ENCODE results near the gene SPNS2. TPM values are rescaled to one million over a fixed set of nuclear protein-coding genes. Genes with fewer than 3 reads are reported as not detected.

The SPNS2 gene
- total RNA-seq, 4 donors from 2014 or later, result 25.1 to 76.3 (median 49.6) TPM

- WGBS, result 0% methylated on average over 36 of the region's 53 CpGs
- Histone ChIP-seq H3K4me3 (peak overlapping the region; percentile 50), H3K27ac (peak overlapping the region; percentile 55), H3K4me1 (peaks cover 21% of the 10 kb centered on the region), H3K36me3 (no peaks in the 10 kb centered on the region), H3K27me3 (peaks cover 51% of the 10 kb centered on the region), H3K9me3 (no peaks in the 10 kb centered on the region)
- TF ChIP-seq POLR2AphosphoS5 (IDR thresholded peaks at IDR 0.05) (no peak), POLR2A (IDR thresholded peaks at IDR 0.05) (no peak), EP300 (IDR thresholded peaks at IDR 0.05) (no peak)
- TF ChIP-seq, protein P1, sequence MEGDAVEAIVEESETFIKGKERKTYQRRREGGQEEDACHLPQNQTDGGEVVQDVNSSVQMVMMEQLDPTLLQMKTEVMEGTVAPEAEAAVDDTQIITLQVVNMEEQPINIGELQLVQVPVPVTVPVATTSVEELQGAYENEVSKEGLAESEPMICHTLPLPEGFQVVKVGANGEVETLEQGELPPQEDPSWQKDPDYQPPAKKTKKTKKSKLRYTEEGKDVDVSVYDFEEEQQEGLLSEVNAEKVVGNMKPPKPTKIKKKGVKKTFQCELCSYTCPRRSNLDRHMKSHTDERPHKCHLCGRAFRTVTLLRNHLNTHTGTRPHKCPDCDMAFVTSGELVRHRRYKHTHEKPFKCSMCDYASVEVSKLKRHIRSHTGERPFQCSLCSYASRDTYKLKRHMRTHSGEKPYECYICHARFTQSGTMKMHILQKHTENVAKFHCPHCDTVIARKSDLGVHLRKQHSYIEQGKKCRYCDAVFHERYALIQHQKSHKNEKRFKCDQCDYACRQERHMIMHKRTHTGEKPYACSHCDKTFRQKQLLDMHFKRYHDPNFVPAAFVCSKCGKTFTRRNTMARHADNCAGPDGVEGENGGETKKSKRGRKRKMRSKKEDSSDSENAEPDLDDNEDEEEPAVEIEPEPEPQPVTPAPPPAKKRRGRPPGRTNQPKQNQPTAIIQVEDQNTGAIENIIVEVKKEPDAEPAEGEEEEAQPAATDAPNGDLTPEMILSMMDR (IDR thresholded peaks at IDR 0.05), result no peak
- DNase-seq (ENCODE audit: low spot score in 2 of 2), result no peak
Observed at GRCh38 chr17:4499431-4500190, 930 bp downstream of the SPNS2 start.

- Histone ChIP-seq H3K9me3 (no peaks in the 10 kb centered on the region), H3K27me3 (peaks cover 51% of the 10 kb centered on the region), H3K36me3 (no peaks in the 10 kb centered on the region), H3K4me1 (peaks cover 21% of the 10 kb centered on the region), H3K4me3 (peak overlapping the region; percentile 50), H3K27ac (no peak overlapping the region)
- 14% methylated on average over 6 of the region's 7 CpGs for WGBS
- no peak for DNase-seq (ENCODE audit: low spot score in 2 of 2)
- TF ChIP-seq EP300 (IDR thresholded peaks at IDR 0.05) (no peak), POLR2A (IDR thresholded peaks at IDR 0.05) (no peak), POLR2AphosphoS5 (IDR thresholded peaks at IDR 0.05) (no peak)
- TF ChIP-seq, protein P1 (IDR thresholded peaks at IDR 0.05), result no peak
Observed at GRCh38 chr17:4500191-4500571, 1.5 kb downstream of the SPNS2 start.

GRCh38 chr17:4501295-4501949, 2.7 kb downstream of the SPNS2 start:
- no peak for TF ChIP-seq POLR2A (IDR thresholded peaks at IDR 0.05)
- H3K27me3 ChIP-seq, result peaks cover 51% of the 10 kb centered on the region
- H3K27ac ChIP-seq, result no peak overlapping the region
- no peaks in the 10 kb centered on the region for H3K36me3 ChIP-seq
- no peak for DNase-seq (ENCODE audit: low spot score in 2 of 2)
- H3K4me1 ChIP-seq, result peaks cover 25% of the 10 kb centered on the region
- H3K4me3 ChIP-seq, result peak overlapping the region; percentile 50
- 30% methylated on average over 3 of the region's 3 CpGs for WGBS
- H3K9me3 ChIP-seq, result no peaks in the 10 kb centered on the region

DNA sequence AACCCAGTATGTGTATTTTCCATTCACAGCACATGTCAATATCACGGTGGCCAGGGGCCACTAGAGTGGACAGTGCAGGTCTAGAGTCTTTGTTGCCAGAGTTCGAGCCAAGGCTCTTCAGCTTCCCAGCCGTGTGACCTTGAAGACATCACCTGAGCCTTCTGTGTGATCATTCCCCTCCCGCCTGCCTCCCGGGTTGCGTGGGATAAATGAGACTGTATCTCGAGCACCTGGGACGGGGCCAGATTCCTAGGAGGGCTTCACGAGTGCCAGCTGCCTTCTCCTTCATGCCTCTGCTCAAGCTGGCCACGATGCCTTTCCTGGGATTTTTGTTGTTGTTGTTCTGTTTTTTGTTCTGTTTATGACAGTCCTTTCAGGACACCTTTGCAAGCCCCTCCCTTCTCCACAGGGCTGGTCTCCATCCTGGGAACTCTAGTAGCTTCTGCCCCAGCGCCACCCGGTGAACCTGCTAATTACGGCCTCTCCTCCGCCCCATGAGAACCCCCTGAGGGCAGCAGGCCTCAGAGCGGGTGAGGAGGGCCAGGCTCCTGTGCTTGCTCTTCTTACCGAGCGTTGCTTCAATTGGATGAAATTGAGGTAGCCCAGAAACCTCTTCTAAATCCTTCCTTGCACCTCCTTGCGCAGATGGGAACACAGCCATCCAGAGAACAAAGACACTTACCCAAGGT, 3.9 kb downstream of the SPNS2 start:
- no peak overlapping the region for H3K4me3 ChIP-seq
- H3K27ac ChIP-seq, result no peak overlapping the region
- TF ChIP-seq POLR2A (IDR thresholded peaks at IDR 0.05) (no peak), POLR2AphosphoS5 (IDR thresholded peaks at IDR 0.05) (no peak), EP300 (IDR thresholded peaks at IDR 0.05) (no peak)
- TF ChIP-seq, protein P1 (IDR thresholded peaks at IDR 0.05), result no peak
- 57% methylated on average over 18 of the region's 18 CpGs for WGBS
- DNase-seq (ENCODE audit: low spot score in 2 of 2), result no peak
- no peaks in the 10 kb centered on the region for H3K36me3 ChIP-seq
- H3K27me3 ChIP-seq, result peaks cover 48% of the 10 kb centered on the region
- peaks cover 30% of the 10 kb centered on the region for H3K4me1 ChIP-seq
- no peaks in the 10 kb centered on the region for H3K9me3 ChIP-seq

DNA sequence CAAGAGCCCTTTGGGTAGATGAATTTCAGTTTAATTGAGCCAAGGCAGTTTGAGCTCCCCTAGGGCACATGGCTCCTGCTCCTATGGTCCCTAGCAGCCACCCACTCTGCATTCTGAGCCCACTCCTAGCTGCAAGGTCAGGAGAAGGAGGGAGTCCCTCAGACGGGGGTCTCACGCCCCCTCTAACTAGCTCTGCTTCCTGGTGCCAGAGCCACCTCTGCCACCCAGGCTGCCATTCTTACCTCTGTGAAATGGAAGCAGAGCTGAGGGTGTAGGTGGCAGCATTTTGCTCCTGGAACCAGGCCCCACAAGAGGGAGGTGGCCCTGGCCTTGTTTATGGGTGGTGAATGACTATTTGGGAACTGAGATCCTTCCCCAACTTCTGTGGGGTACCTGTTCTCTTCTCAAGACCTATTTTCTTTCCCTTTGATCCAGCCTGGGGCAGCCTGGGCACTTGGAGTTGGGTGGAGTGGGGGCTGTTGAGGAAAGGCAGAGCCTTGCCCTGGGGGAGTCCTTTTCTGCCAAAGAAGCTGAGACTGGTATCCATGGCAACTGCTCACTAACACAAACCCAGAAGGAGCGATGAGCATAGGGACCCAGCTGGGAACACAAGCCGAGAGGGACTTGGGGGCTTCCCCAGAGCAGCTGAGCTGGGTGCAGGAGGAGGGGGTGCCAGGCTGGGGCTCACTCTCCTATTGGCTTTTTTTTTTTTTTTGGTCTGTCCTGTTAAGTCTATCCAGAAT, 4.8 kb downstream of the SPNS2 start:
- Histone ChIP-seq H3K27me3 (peaks cover 40% of the 10 kb centered on the region), H3K27ac (no peak overlapping the region), H3K9me3 (no peaks in the 10 kb centered on the region), H3K36me3 (no peaks in the 10 kb centered on the region), H3K4me3 (no peak overlapping the region), H3K4me1 (peaks cover 26% of the 10 kb centered on the region)
- no peak for DNase-seq (ENCODE audit: low spot score in 2 of 2)
- TF ChIP-seq POLR2A (IDR thresholded peaks at IDR 0.05) (no peak), POLR2AphosphoS5 (IDR thresholded peaks at IDR 0.05) (no peak), EP300 (IDR thresholded peaks at IDR 0.05) (no peak)
- TF ChIP-seq, protein P1 (IDR thresholded peaks at IDR 0.05), result no peak
- WGBS, result 81% methylated on average over 2 of the region's 4 CpGs
